Activated B cell treated with CpG ODN at 0.5 μM for 24 hours (primary cell): ENCODE measurements around the gene DPY30. TPM values are rescaled to one million over a fixed set of nuclear protein-coding genes. Genes with fewer than 3 reads are reported as not detected.

Source experiments
- ATAC-seq: fragments of 200-7000 bp; cut with Tn5 transposase; one replicate; pipeline ENCODE4 v1.10.0; 2021; ENCODE audit warnings: low read depth, mild to moderate bottlenecking, moderate library complexity
- CTCF ChIA-PET: fragments of 350-600 bp; sonication (Branson Sonifier 250); formaldehyde crosslinking; loops from one replicate; lab custom pipeline; 2021; ENCODE audit warnings: antibody characterized with exemption; lab: Charles Lee
- POLR2A ChIA-PET: fragments of 350-600 bp; sonication (Branson Sonifier 250); formaldehyde crosslinking; loops from one replicate; lab custom pipeline; 2021; ENCODE audit warnings: antibody characterized with exemption; lab: Charles Lee
- DNase-seq: peaks from one replicate; pipeline ENCODE4 v3.0.0; 2022
- H3K27ac Mint-ChIP-seq: one replicate; pipeline ENCODE4 v1.8.0; 2020; ENCODE audit warnings: mixed read lengths
- H3K27me3 Mint-ChIP-seq: one replicate; pipeline ENCODE4 v1.8.0; 2021; ENCODE audit warnings: mixed read lengths
- H3K36me3 Mint-ChIP-seq: one replicate; pipeline ENCODE4 v1.8.0; 2021; ENCODE audit warnings: low read depth, mixed read lengths
- H3K4me1 Mint-ChIP-seq: one replicate; pipeline ENCODE4 v1.8.0; 2021; ENCODE audit warnings: mixed read lengths
- H3K4me3 Mint-ChIP-seq: one replicate; pipeline ENCODE4 v1.8.0; 2020; ENCODE audit warnings: mild to moderate bottlenecking, mixed read lengths
- H3K9me3 Mint-ChIP-seq: one replicate; pipeline ENCODE4 v1.8.0; 2020; ENCODE audit warnings: mixed read lengths
- CTCF ChIP-seq: fragments of 200-600 bp; IDR thresholded peaks from one replicate; pipeline ENCODE4 v1.8.0; 2022; ENCODE audit warnings: antibody characterized with exemption, mild to moderate bottlenecking
- intact Hi-C: fragments of 100-400 bp; cut with micrococcal nuclease; formaldehyde crosslinking; loops from one replicate; pipeline ENCODE4 v1.15.1; 2024
- total RNA-seq: library from RNA; stranded (reverse); gene quantifications from 2 replicates; pipeline ENCODE4 v1.2.3, GENCODE V29; 2022

The DPY30 gene
- total RNA-seq, 1 donor from 2014 or later = 36.2 TPM

GRCh38 chr2:32064021-32064601 is 24.5 kb upstream of the DPY30 start:
- Mint-ChIP-seq H3K4me1 (peaks cover 30% of the 10 kb centered on the region), H3K9me3 (no peaks in the 10 kb centered on the region), H3K27ac (peak overlapping the region; percentile 93), H3K36me3 (peaks cover 15% of the 10 kb centered on the region), H3K4me3 (peak overlapping the region; percentile 97), H3K27me3 (no peaks in the 10 kb centered on the region)
- no peak for DNase-seq
- POLR2A ChIA-PET = interaction anchor here (0.6 to 4.9 kb wide), 17 partner anchors 9 to 1412 kb away, joined by 3 to 106 read pairs (median 6); partner anchors contain the start of genes DPY30, MEMO1, RASGRP3 and SLC30A6
- TF ChIP-seq CTCF = no peak
- ATAC-seq = peak; percentile 2
- intact Hi-C loops = loop anchor here (5.0 to 10.0 kb wide), 5 partner anchors 71 to 1832 kb away; partner anchors contain the start of genes FAM98A, LBH, TTC27 and YIPF4
- CTCF ChIA-PET = interaction anchor here (1.0 to 2.0 kb wide), 3 partner anchors 24 to 71 kb away, joined by 3 to 8 read pairs (median 3); partner anchors contain the start of gene DPY30

- ChIA-PET CTCF (interaction anchor here (1.0 to 2.0 kb wide), 2 partner anchors 24 to 25 kb away, joined by 3 to 8 read pairs; partner anchors contain the start of gene DPY30), POLR2A (interaction anchor here (0.6 to 4.9 kb wide), 21 partner anchors 9 to 1413 kb away, joined by 3 to 106 read pairs (median 5); partner anchors contain the start of genes DPY30, MEMO1, RASGRP3 and SLC30A6)
- peak within 1 kb of the TSS; percentile 97 for H3K4me3 Mint-ChIP-seq
- TF ChIP-seq CTCF = no peak
- no peaks in the 10 kb centered on the region for H3K9me3 Mint-ChIP-seq
- peaks cover 15% of the 10 kb centered on the region for H3K36me3 Mint-ChIP-seq
- ATAC-seq (peak; percentile 93), DNase-seq (peak; percentile 96)
- intact Hi-C loops = loop anchor here (1.0 to 10.0 kb wide), 12 partner anchors 17 to 1917 kb away; partner anchors contain the start of genes BIRC6, DPY30, FAM98A and LBH
- peak within 1 kb of the TSS; percentile 93 for H3K27ac Mint-ChIP-seq
- no peaks in the 10 kb centered on the region for H3K27me3 Mint-ChIP-seq
- peaks cover 30% of the 10 kb centered on the region for H3K4me1 Mint-ChIP-seq
These were observed 23.9 kb upstream of the DPY30 start, which contains the start of gene SPAST for GRCh38 chr2:32063310-32064020. Gene SPAST, plus strand, starts transcription at chr2:32063556. Its CDS starts 276 bp downstream, at chr2:32063832.

- Mint-ChIP-seq H3K4me3 (peak overlapping the region; percentile 97), H3K27ac (peak overlapping the region; percentile 93), H3K27me3 (no peaks in the 10 kb centered on the region), H3K4me1 (peaks cover 29% of the 10 kb centered on the region), H3K36me3 (peaks cover 14% of the 10 kb centered on the region), H3K9me3 (no peaks in the 10 kb centered on the region)
- intact Hi-C loops = loop anchor here (2.0 to 10.0 kb wide), 7 partner anchors 73 to 1915 kb away; partner anchors contain the start of genes FAM98A, LBH, TTC27 and YIPF4
- DNase-seq (no peak), ATAC-seq (no peak)
- TF ChIP-seq CTCF = no peak
- ChIA-PET POLR2A (interaction anchor here (0.6 to 4.9 kb wide), 7 partner anchors 8 to 172 kb away, joined by 3 to 106 read pairs (median 8); partner anchors contain the start of genes DPY30, MEMO1 and SLC30A6), CTCF (interaction anchor here (2.0 kb wide), 1 partner anchor 22 kb away, joined by 8 read pairs; the partner anchor contains the start of gene DPY30)
These were observed 22.6 kb upstream of the DPY30 start for GRCh38 chr2:32061973-32062861.

GRCh38 chr2:32061430-32061829 is 21.8 kb upstream of the DPY30 start:
- POLR2A ChIA-PET = interaction anchor here (4.9 kb wide), 1 partner anchor 21 kb away, joined by 106 read pairs; the partner anchor contains the start of gene DPY30
- Mint-ChIP-seq H3K36me3 (peaks cover 11% of the 10 kb centered on the region), H3K4me1 (peaks cover 27% of the 10 kb centered on the region), H3K27me3 (no peaks in the 10 kb centered on the region), H3K9me3 (no peaks in the 10 kb centered on the region), H3K4me3 (peak overlapping the region; percentile 58), H3K27ac (no peak overlapping the region)
- CTCF ChIA-PET = no interaction called here
- no peak for ATAC-seq
- intact Hi-C loops = loop anchor here (5.0 to 10.0 kb wide), 5 partner anchors 73 to 1829 kb away; partner anchors contain the start of genes FAM98A, LBH, TTC27 and YIPF4
- no peak for TF ChIP-seq CTCF
- DNase-seq = no peak
